Stimulated activated CD4-positive, alpha-beta T cell treated with anti-CD3 and anti-CD28 coated beads, Interleukin-2, amount 100 ng/mL, for 48 hours (primary cell): Measurements from ENCODE around the gene NOL6.
"Not testable (repeated sequence)": the region's sequence is repeated elsewhere in the genome, so short reads cannot be mapped to it uniquely, and the experiment has no call there.

Experiments used
- DNase-seq, 2 donors: peaks; one replicate each; pipeline ENCODE4 v3.0.0-alpha.2; 2020

NOL6 gene

GRCh38 chr9:33473643-33474352 lies at the start of gene NOL6:
Gene NOL6 (minus strand): TSS chr9:33473924. CDS start chr9:33473842, 82 bp downstream.
- DNase-seq: peak; percentile 96 to 97

- DNase-seq: not testable (repeated sequence)
Measured at GRCh38 chr9:33521861-33522260, 48.1 kb upstream of the NOL6 start.

GRCh38 chr9:33517934-33518577 lies 44.3 kb upstream of the NOL6 start:
- not testable (repeated sequence) for DNase-seq

- DNase-seq: no peak
Measured at GRCh38 chr9:33517373-33517772, 43.6 kb upstream of the NOL6 start.

DNA sequence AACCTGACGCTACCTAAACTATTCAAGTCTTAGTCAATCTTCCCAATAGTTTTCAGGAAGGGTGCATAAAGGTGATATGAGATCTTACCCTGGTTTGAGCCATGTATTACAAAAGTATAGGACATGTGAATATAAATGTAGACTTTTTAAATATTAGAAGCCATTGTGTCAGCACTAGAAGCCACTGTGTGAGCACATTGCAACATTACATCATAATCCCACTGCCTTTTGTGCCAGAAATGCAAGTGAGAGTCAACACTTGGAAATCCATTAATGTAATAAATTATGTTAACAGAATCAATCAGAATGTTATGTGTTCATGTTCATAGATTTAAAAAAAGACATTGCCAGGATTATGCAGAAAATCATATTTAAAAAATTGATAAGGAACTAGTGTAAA lies 42.7 kb upstream of the NOL6 start:
- not testable (repeated sequence) for DNase-seq

- DNase-seq: not testable (repeated sequence)
Measured at GRCh38 chr9:33515342-33515995, 41.7 kb upstream of the NOL6 start.

DNA sequence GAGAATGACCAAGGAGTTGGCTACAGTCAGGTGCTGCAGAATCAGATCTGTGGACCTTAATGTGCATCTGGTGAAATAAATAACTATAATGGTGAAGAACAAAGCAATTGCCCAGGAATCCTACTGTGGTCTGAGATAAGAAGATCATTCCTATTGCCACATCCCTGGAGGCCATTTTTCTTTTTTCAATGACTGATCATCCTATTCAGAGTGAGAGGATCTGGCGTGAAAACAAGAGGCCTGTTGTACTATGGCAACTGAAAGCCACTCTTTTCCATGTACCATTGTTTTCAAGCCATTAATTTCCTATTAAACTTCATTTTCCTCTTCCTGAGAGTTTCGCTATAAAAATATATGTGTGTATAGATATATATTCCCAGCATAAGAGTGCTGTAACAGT lies 38.8 kb upstream of the NOL6 start:
- DNase-seq: not testable (repeated sequence)

- not testable (repeated sequence) for DNase-seq
Measured at GRCh38 chr9:33511184-33511517, 37.4 kb upstream of the NOL6 start.

GRCh38 chr9:33510262-33511183 lies 36.8 kb upstream of the NOL6 start:
- peak in 1 of 2 donors; percentile 40 for DNase-seq

GRCh38 chr9:33506626-33507370 lies 33.1 kb upstream of the NOL6 start:
- no peak for DNase-seq

DNA sequence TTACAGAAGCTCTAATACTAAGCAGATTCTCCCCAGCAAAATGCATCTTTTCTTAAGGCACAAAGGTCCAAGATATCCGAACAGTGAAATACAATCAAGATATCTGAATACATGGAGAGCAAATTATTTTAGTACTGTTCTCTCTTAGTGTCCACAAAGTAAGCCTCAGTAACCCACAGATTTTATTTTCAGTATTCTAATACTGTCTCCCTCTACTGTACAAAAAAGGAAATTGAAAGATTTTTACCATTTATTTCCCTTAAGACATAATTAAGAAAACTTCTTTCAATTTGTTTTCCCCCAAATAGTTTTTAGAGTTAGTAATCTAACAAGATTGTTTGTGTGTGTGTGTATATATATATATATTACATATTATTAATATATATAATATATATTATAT lies 24.7 kb upstream of the NOL6 start:
- DNase-seq: no peak

DNA sequence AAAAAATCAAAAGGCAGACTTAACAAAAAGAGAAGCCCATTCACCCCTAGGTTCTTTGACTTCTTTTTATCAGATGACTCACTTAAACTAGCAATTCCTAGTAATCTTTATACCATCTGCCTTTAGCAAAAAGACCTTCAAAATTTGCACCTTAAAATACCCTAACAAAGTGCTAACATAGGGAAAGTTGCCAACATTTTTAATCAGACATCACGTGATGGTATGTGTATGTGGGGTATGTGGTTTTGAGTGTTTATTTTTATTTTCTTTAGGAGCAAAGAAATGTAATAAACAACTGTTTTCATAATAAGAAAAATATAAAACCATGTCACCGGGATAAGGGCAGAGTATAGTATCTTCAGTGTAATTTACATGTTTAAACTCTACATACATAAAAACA lies 20.1 kb upstream of the NOL6 start:
- not testable (repeated sequence) for DNase-seq

DNA sequence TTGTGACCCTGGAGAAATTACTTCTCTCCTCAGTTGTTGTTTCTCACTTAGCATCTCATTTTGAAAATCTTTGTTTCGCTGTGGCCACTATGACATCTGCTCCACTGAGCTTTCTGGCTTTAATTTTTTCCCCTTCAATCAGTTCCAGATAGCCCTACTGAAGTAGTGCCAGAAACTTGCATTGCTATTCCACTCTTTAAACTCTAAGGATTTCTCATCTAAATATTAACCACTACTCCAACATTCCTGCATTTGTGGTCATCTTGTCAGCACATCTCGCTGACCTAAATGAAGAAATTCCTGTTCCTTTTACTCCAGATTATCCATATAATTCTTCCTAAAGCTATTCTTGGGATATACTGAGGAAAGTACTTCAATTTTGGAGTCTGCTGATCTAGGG lies 15.3 kb upstream of the NOL6 start:
- DNase-seq: no peak

GRCh38 chr9:33485312-33485711 lies 11.6 kb upstream of the NOL6 start:
- not testable (repeated sequence) for DNase-seq

DNA sequence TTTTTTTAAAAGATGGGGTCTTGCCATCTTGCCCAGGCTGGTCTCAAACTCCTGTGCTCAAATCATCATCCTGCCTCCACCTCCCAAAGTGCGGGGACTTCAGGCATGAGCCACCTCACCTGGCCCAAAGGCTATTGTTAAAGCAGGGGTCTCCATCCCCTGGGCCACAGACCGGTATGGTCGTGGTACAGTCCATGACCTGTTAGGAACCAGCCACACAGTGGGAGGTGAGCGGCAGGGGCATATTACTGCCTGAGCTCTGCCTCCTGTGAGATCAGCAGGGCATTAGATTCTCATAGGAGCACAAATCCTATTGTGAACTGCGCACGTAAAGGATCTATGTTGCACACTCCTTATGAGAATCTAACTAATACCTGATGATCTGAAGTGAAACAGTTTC lies 7.3 kb upstream of the NOL6 start:
- no peak for DNase-seq

GRCh38 chr9:33480106-33480505 lies 6.4 kb upstream of the NOL6 start:
- DNase-seq: no peak

DNA sequence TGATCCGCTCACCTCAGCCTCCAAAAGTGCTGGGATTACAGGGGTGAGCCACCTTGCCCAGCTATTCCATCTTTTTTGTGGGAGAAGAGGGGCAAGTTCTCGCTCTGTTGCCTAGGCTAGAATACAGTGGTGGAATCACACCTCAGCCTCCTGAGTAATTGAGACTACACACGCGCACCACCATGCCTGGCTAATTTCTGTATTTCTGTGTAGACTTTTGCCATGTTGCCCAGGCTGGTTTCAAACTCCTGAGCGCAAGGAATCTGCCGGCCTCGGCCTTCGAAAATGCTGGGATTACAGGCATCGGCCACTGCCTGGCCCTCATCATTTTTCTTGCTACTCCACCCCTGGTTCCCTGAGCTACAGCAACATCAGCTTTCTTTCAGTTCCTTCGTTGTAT lies 2.8 kb upstream of the NOL6 start:
- no peak for DNase-seq

GRCh38 chr9:33475357-33475756 lies 1.6 kb upstream of the NOL6 start:
- no peak for DNase-seq

DNA sequence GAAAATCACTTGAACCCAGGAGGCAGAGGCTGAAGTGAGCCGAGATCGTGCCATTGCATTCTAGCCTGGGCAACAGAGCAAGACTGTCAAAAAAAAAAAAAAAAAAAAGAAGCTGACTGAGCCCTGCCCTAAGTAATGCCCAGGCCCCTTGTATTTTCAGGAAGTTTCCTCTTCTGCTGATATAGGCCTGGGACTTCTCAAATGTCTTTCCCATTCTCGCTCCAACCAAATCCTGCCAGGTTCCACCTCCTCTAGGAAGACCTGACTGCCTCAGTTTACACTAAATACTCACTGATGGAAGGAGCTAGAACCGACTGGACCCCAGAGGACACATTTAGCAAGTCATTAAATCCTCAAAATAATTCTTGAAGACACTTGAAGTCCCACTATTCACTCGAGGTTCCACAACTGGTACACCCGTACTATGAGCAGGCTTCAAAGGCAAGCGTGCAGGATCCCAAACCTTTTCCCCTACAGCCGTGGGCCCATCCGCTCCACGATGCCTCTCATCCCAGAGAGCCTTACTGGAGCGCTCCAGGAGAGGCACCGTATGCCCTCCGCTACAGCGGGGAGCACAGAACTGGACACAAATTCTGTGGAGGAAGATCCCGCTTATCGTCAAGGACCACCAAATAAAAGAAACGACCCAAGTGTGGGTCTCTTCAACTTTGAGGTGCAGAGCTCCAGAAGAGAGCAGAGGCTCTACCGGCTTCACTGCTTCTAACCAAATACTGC lies 676 bp downstream of the NOL6 start:
- DNase-seq: no peak

- DNase-seq: no peak
Measured at GRCh38 chr9:33472171-33472880, 1.4 kb downstream of the NOL6 start.

DNA sequence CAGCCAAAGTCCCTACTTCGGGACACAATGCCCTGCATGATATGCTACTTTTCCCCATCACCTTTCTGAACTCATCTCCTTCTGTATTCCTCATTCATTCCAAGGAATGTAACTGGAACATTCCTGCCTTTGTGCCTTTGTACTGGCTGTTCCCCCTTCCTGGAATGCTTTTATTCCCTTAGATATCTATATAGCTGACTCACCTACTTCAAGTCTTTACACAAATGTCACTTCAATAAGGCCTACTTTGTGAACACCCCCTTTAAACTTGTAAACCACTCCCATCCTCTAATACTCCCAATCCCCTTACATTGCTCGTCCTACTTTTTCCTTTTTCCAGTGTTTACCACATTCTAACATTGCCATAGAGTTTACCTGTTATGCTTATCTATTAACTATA lies 2.4 kb downstream of the NOL6 start:
- DNase-seq: no peak
